Epithelial cell of proximal tubule (primary cell): ENCODE results near the gene ESPN. TPM values are rescaled to one million over a fixed set of nuclear protein-coding genes. Genes with fewer than 3 reads are reported as not detected.

ENCODE experiments used
- DNase-seq: peaks from one replicate; pipeline ENCODE4 v3.0.0-alpha.2; 2011; ENCODE audit warnings: low read depth
- H3K4me3 ChIP-seq: 2 replicates; pipeline ENCODE4 v1.5.1; 2011; ENCODE audit warnings: low read depth, mild to moderate bottlenecking, low read length
- total RNA-seq: library from RNA; depleted of rRNA; stranded (reverse); fragments of >200 nt; gene quantifications from 2 replicates; pipeline ENCODE4 v1.2.3, GENCODE V29; 2015
- TF ChIP-seq, protein P1 (sequence below): conservative IDR thresholded peaks from 2 replicates; pipeline ENCODE4 v1.5.1; 2012; ENCODE audit warnings: low read depth, mild to moderate bottlenecking, low read length

ESPN gene, protein sequence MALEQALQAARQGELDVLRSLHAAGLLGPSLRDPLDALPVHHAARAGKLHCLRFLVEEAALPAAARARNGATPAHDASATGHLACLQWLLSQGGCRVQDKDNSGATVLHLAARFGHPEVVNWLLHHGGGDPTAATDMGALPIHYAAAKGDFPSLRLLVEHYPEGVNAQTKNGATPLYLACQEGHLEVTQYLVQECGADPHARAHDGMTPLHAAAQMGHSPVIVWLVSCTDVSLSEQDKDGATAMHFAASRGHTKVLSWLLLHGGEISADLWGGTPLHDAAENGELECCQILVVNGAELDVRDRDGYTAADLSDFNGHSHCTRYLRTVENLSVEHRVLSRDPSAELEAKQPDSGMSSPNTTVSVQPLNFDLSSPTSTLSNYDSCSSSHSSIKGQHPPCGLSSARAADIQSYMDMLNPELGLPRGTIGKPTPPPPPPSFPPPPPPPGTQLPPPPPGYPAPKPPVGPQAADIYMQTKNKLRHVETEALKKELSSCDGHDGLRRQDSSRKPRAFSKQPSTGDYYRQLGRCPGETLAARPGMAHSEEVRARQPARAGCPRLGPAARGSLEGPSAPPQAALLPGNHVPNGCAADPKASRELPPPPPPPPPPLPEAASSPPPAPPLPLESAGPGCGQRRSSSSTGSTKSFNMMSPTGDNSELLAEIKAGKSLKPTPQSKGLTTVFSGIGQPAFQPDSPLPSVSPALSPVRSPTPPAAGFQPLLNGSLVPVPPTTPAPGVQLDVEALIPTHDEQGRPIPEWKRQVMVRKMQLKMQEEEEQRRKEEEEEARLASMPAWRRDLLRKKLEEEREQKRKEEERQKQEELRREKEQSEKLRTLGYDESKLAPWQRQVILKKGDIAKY
- total RNA-seq: not detected in 2 replicates

DNA sequence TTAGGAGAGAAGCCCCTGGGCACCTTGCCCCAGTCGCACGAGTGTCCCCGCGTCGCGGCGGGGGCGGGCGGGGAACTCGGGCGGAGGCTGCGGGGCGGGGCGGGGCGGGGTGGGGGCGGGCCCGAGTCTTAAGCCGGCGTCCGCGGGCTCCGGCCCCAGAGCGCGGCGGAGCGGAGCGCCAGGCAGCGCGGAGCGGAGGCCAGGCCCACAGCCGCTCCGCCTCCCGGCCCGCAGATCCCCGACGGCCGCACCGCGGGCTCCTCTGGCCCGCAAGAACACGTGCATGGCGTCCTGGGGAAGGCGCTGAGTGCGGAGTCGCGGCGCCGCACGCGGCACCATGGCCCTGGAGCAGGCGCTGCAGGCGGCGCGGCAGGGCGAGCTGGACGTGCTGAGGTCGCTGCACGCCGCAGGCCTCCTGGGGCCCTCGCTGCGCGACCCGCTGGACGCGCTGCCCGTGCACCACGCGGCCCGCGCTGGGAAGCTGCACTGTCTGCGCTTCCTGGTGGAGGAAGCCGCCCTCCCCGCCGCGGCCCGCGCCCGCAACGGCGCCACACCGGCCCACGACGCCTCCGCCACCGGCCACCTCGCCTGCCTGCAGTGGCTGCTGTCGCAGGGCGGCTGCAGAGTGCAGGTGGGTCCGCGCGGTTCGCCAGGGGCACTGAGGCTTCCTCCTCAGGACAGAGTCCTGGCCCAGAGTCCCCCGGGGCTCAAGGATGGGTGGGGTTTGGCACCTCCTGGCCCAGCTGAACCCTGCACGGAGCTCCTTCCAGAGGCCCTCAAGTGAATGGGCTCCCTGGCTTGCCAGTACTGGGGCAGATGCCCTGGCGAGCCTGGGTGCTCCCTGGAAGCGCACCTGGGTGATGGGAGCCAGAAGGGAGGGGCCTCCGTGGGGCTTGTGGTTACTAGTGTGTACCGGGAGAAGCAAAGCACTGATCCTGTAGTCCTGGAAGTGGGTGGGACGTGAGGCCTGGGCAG is at the start of gene ESPN:
Gene ESPN, plus strand, starts transcription at position 158 of the 975 bp plus-strand sequence. Its CDS starts 180 bp downstream, at position 338.
- TF ChIP-seq, protein P1, sequence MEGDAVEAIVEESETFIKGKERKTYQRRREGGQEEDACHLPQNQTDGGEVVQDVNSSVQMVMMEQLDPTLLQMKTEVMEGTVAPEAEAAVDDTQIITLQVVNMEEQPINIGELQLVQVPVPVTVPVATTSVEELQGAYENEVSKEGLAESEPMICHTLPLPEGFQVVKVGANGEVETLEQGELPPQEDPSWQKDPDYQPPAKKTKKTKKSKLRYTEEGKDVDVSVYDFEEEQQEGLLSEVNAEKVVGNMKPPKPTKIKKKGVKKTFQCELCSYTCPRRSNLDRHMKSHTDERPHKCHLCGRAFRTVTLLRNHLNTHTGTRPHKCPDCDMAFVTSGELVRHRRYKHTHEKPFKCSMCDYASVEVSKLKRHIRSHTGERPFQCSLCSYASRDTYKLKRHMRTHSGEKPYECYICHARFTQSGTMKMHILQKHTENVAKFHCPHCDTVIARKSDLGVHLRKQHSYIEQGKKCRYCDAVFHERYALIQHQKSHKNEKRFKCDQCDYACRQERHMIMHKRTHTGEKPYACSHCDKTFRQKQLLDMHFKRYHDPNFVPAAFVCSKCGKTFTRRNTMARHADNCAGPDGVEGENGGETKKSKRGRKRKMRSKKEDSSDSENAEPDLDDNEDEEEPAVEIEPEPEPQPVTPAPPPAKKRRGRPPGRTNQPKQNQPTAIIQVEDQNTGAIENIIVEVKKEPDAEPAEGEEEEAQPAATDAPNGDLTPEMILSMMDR: no peak
- DNase-seq: no peak
- H3K4me3 ChIP-seq: peak within 1 kb of the TSS; percentile 21

DNA sequence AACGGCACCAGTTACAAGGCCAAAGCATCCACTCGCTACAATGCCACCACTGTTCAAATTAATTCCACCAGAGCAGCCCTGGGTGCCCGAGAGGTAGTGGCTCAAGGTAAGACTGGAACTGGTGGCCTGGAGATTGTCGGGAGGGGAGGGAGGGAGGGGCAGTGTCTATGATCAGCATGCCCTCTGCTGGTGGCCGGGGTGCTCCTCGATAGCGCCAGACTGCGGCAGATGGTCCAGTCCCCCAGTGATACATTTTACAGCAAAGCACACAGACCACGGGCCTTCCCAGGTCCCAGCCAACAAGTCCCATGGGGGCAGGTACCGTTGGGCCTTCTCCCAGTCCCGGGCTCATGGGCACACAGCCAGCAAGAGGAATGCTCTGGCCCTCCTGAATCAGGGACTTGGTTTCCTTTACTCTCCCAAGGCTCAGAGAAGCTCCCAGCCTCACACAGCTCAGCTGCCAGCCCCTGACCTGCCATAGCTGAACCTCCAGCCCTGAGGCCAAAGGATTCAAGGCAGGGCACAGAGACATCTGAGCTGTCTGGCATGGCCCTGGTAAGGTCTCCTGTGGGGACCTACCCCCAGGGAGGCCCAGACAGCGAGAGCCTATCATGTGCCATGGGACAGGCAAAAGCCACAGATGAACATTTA is 46.4 kb upstream of the ESPN start:
- DNase-seq: no peak
- TF ChIP-seq, protein P1: no peak
- no peak overlapping the region for H3K4me3 ChIP-seq

DNA sequence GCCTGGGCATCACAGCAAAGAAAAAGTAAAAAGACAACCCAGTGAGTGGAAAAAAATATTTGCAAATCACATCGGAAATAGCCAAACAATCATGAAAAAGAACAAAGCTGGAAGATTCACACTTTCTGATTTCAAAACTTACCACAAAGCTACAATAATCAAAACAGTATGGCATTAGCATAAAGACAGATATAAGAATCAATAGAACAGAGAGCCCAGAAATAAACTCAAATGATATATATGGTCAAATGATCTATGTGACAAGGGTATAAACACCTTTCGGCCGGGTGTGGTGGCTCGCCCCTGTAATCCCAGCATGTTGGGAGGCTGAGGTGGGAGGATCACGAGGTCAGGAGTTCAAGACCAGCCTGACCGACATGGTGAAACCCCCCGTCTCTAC is 44.5 kb upstream of the ESPN start:
- no peak overlapping the region for H3K4me3 ChIP-seq
- TF ChIP-seq, protein P1: no peak
- DNase-seq: no peak

DNA sequence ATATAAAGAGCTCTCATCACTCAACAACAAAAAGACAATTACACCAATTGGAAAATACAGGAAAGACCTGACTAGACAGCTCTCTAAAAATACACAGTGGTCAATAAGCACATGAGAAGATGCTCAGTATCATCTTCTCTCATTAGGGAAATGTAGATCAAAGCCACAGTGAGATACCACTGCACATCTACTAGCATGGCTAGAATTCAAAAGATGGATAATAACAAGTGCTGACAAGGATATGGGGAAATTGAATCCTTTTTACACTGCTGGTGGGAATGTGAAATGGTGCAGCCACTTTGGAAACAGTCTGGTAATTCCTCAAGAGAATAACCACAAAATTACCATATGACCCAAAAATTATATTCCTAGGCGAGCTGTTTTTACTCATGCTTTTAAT is 40.4 kb upstream of the ESPN start:
- H3K4me3 ChIP-seq: no peak overlapping the region
- TF ChIP-seq, protein P1: no peak
- no peak for DNase-seq

DNA sequence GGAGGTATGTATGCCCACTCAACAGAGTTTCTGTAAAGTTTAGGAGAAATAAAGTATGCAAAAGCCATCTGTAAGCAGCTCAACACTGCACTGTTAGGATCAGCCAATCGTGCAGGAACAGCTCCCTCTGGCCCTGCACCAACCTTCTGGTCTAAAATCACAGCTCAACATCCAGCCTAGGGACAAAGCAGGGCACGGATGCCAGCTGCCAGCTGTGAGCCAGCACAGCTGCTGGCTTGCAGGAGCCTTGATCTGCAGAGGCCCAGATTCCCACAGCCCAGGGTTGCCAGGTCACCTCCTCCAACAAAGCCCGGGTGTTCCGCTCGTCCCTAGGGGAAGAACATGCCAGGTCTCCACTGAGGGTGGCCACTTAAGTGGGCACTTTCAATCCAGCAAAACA is 39.6 kb upstream of the ESPN start:
- H3K4me3 ChIP-seq: peak overlapping the region; percentile 34

More for the DNA sequence above, 39.6 kb upstream of the ESPN start:
- no peak for DNase-seq
- TF ChIP-seq, protein P1: no peak
